ENCODE measurements around the gene ARMCX2.
"Not testable (repeated sequence)": the region's sequence is repeated elsewhere in the genome, so short reads cannot be mapped to it uniquely, and the experiment has no call there.

Gene ARMCX2

GRCh38 chrX:101659601-101660063 lies at the start of gene ARMCX2:
Gene ARMCX2, minus strand, starts transcription at chrX:101659850. Its CDS starts 2,262 bp downstream, at chrX:101657588.
- peak; percentile 52 to 80 (median 75) for DNase-seq

GRCh38 chrX:101709384-101709783 lies 49.7 kb upstream of the ARMCX2 start:
- no peak for DNase-seq

- peak in 1 of 3 experiments; percentile 43 for DNase-seq
Measured at GRCh38 chrX:101708163-101708562, 48.5 kb upstream of the ARMCX2 start.

GRCh38 chrX:101693476-101693875 lies 33.8 kb upstream of the ARMCX2 start:
- DNase-seq: no peak

GRCh38 chrX:101691835-101692234 lies 32.2 kb upstream of the ARMCX2 start:
- no peak for DNase-seq

- no peak for DNase-seq
Measured at GRCh38 chrX:101686574-101686973, 26.9 kb upstream of the ARMCX2 start.

GRCh38 chrX:101685923-101686322 lies 26.3 kb upstream of the ARMCX2 start:
- no peak for DNase-seq

- DNase-seq: no peak
Measured at GRCh38 chrX:101682723-101683122, 23.1 kb upstream of the ARMCX2 start.

- DNase-seq: no peak
Measured at GRCh38 chrX:101677028-101677427, 17.4 kb upstream of the ARMCX2 start.

GRCh38 chrX:101676571-101676970 lies 16.9 kb upstream of the ARMCX2 start:
- DNase-seq: no peak

- peak in 1 of 3 experiments; percentile 79 for DNase-seq
Measured at GRCh38 chrX:101668143-101668542, 8.5 kb upstream of the ARMCX2 start.

- peak; percentile 70 to 76 (median 75) for DNase-seq
Measured at GRCh38 chrX:101658661-101659491, 774 bp downstream of the ARMCX2 start.

GRCh38 chrX:101657495-101657894 lies 2.2 kb downstream of the ARMCX2 start:
- DNase-seq: no peak

GRCh38 chrX:101656817-101657216 lies 2.8 kb downstream of the ARMCX2 start:
- DNase-seq: no peak

GRCh38 chrX:101655534-101655933 lies 4.1 kb downstream of the ARMCX2 start:
- DNase-seq: no peak

GRCh38 chrX:101647716-101648115 lies 11.9 kb downstream of the ARMCX2 start:
- DNase-seq: not testable (repeated sequence)

- DNase-seq: no peak
Measured at GRCh38 chrX:101642093-101642492, 17.6 kb downstream of the ARMCX2 start.

GRCh38 chrX:101639583-101639982 lies 20.1 kb downstream of the ARMCX2 start:
- no peak for DNase-seq

- DNase-seq: peak; percentile 57 to 76 (median 72)
Measured at GRCh38 chrX:101619364-101619763, 40.3 kb downstream of the ARMCX2 start.

- DNase-seq: peak; percentile 65 to 78 (median 68)
Measured at GRCh38 chrX:101617211-101618191, 42.1 kb downstream of the ARMCX2 start, which contains the start of gene ARMCX6. Gene ARMCX6, minus strand, starts transcription at chrX:101618000. Its CDS starts 1,380 bp downstream, at chrX:101616620.

- peak in 2 of 3 experiments; percentile 5 to 64 for DNase-seq
Measured at GRCh38 chrX:101605728-101606127, 53.9 kb downstream of the ARMCX2 start.

Measured in NCI-H1417 (cell line).